GM19025 (cell line): Measurements from ENCODE around the gene PHLPP1.
"Not testable (repeated sequence)": the region's sequence is repeated elsewhere in the genome, so short reads cannot be mapped to it uniquely, and the experiment has no call there.

Experiments used
- ATAC-seq: cut with Tn5 transposase; IDR thresholded peaks from one replicate; pipeline ENCODE4 v1.9.1; 2021; ENCODE audit warnings: mild to moderate bottlenecking, low read depth, moderate library complexity; ENCODE audit not compliant: unreplicated experiment

Gene PHLPP1

DNA sequence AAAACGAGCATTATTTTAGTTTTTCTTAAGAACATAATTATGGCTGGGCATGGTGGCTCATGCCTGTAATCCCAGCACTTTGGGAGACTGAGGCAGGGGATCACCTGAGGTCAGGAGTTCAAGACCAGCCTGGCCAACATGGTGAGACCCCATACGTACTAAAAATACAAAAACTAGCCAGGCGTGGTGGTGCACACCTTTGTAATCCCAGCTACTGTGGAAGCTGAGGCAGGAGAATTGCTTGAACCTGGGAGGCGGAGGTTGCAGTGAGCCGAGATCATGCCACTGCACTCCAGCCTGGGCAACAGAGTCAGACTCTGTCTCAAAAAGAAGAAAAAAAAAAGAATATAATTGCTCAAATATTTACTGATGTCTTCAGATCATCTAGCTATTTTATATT lies 25.3 kb downstream of the PHLPP1 start:
- not testable (repeated sequence) for ATAC-seq

GRCh38 chr18:62741118-62741566 lies 25.8 kb downstream of the PHLPP1 start:
- ATAC-seq, result no peak

GRCh38 chr18:62741584-62741983 lies 26.2 kb downstream of the PHLPP1 start:
- ATAC-seq, result no peak

- no peak for ATAC-seq
These were observed 29.0 kb downstream of the PHLPP1 start for GRCh38 chr18:62744076-62744968.

GRCh38 chr18:62745089-62745751 lies 29.9 kb downstream of the PHLPP1 start:
- ATAC-seq, result no peak

- ATAC-seq, result no peak
These were observed 34.0 kb downstream of the PHLPP1 start for GRCh38 chr18:62749389-62749788.

- no peak for ATAC-seq
These were observed 36.0 kb downstream of the PHLPP1 start for GRCh38 chr18:62751341-62751821.

DNA sequence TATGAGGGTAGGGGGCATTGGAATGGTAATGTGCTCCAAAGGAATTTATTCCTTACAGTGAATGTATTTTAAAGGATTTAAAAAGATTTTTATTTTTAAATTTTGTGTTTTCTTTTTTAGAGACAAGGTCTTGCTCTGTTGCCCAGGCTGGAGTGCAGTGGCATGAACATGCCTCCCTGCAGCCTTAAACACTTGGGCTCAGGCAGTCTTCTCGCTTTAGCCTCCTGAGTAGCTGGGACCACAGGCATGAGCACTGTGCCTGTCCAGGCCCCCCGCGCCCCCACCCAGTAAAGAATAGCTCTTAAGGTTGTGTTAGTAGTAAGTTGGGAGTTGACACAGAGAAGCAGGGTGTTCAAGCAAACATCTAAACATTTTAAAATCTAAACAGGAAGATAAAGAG lies 36.6 kb downstream of the PHLPP1 start:
- ATAC-seq, result no peak

GRCh38 chr18:62754026-62754425 lies 38.7 kb downstream of the PHLPP1 start:
- ATAC-seq, result no peak

DNA sequence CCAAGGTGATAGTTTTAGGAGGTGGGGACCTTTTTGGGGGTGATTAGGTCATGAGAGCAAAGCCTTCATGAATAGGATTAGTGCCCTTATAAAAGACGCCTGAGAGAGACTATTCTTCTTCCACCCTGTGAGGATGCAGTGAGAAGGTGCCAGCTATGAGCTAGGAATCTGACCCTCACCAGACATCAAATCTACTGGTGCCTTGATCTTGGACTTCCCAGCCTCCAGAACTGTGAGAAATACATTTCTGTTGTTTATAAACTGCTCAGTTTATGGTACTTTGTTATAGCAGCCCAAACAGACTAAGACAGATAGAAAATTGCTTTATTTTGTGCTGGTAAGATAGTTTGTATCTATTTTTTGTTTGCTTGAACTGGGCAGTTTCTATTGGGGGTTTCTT lies 40.1 kb downstream of the PHLPP1 start:
- no peak for ATAC-seq

GRCh38 chr18:62755946-62756345 lies 40.6 kb downstream of the PHLPP1 start:
- ATAC-seq, result no peak

- ATAC-seq, result no peak
These were observed 42.2 kb downstream of the PHLPP1 start for GRCh38 chr18:62757399-62758010.

GRCh38 chr18:62758591-62758990 lies 43.2 kb downstream of the PHLPP1 start:
- ATAC-seq, result no peak

DNA sequence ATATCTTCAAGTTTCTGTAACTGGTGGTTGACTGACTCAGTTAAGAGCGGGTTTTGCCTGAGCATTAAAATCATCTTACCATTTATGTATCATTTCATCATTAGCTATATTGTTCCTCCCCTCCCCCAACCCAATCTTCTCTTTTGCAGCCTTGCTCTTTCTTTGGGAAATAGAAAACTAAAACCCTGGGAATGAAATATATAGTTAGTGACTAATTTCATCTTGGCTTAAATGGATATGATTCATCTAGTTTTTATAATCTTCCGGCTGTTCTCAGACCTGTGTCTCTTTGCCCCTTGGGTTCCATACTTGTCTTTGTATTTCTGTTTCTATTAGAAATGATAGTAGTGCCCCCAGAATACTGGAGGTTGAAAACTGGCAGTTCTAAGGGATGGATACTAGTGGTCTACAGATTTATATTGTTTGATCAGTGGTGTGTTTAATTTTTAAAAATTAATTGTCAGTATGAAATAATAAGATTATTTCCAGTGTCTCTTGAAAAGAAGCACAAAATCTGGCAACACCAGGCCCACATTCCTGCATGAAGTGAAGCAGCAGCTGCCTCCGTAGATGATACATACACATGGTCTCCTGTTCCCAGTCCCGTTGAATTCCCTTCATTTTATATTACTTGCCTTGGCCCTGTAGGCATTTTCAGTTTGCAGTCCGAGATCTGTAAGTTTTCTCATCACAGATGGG lies 44.5 kb downstream of the PHLPP1 start:
- no peak for ATAC-seq

GRCh38 chr18:62760403-62760734 lies 45.0 kb downstream of the PHLPP1 start:
- no peak for ATAC-seq

- ATAC-seq, result no peak
These were observed 47.8 kb downstream of the PHLPP1 start for GRCh38 chr18:62763101-62763521.

- no peak for ATAC-seq
These were observed 50.9 kb downstream of the PHLPP1 start for GRCh38 chr18:62766266-62766665.

- ATAC-seq, result no peak
These were observed 52.0 kb downstream of the PHLPP1 start for GRCh38 chr18:62767321-62767720.

- ATAC-seq, result no peak
These were observed 52.7 kb downstream of the PHLPP1 start for GRCh38 chr18:62767836-62768557.

DNA sequence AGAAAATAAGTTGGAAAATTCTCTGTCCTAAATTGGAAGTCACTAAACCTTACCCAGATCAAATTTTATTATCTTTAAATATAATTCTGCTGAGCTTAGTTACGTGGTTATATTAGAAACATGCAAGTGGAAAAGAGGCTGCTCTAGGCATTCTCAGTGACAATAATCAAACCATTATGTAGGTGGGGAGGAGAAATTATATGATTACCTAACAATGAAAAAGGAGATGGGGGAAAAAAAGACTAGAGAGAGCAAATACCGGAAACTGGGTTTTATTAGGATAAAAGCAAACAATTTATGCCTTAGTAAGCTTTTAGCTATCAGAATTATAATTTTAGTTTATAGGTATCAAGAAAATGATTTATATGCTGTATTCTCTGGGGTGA lies 53.2 kb downstream of the PHLPP1 start:
- ATAC-seq, result no peak
